Uterus (tissue), 4 donors: ENCODE data around the gene ADAM23. TPM values are rescaled to one million over a fixed set of nuclear protein-coding genes. Genes with fewer than 3 reads are reported as not detected.

ENCODE experiments used
- DNase-seq, 2 donors: peaks; one replicate each; pipeline ENCODE4 v3.0.0-alpha.2; 2019 to 2020
- H3K27ac ChIP-seq, 2 donors: fragments of 200-600 bp; sonication (generic); 1 replicate in 1 of 2; 2 replicates in 1 of 2; pipeline ENCODE4 v1.5.1; 2016 to 2018
- H3K27me3 ChIP-seq, 2 donors: fragments of 200-600 bp; sonication (generic); one replicate each; pipeline ENCODE4 v1.5.1; 2018 to 2019; ENCODE audit warnings: control low read depth in 1 of 2
- H3K36me3 ChIP-seq, 2 donors: fragments of 200-600 bp; sonication (generic); one replicate each; pipeline ENCODE4 v1.5.1; 2019; ENCODE audit warnings: control low read depth in 1 of 2
- H3K4me1 ChIP-seq, 2 donors: fragments of 200-600 bp; sonication (generic); one replicate each; pipeline ENCODE4 v1.5.1; 2018 to 2019; ENCODE audit warnings: control low read depth in 1 of 2
- H3K4me3 ChIP-seq, 2 donors: fragments of 200-600 bp; sonication (generic); 1 replicate in 1 of 2; 2 replicates in 1 of 2; pipeline ENCODE4 v1.5.1; 2018 to 2019; ENCODE audit warnings: mild to moderate bottlenecking in 1 of 2
- H3K9me3 ChIP-seq, 2 donors: fragments of 200-600 bp; sonication (generic); one replicate each; pipeline ENCODE4 v1.5.1; 2019; ENCODE audit warnings: control low read depth in 1 of 2
- POLR2A ChIP-seq, 2 donors: fragments of 450-650 bp; IDR thresholded peaks; one replicate each; pipeline ENCODE4 v1.6.1; 2016; ENCODE audit warnings: antibody characterized with exemption in 2 of 2, mild to moderate bottlenecking in 1 of 2, moderate library complexity in 1 of 2
- intact Hi-C: fragments of 100-400 bp; cut with DNase I; formaldehyde crosslinking; loops from one replicate; pipeline ENCODE4 v1.15.1; 2023; ENCODE audit warnings: low total_unique reads
- total RNA-seq, 4 donors: library from RNA; depleted of rRNA in 3 of 4; stranded (reverse); fragments of >200 nt in 3 of 4; gene quantifications; one replicate each; pipeline versions ENCODE4 v1.1.0 to v1.2.4, GENCODE V29; 2014 to 2023
- TF ChIP-seq, protein P1 (sequence below), 4 experiments: fragments of 200-600 bp in 2 of 4; fragments of 450-650 bp in 2 of 4; sonication (generic) in 2 of 4; IDR thresholded peaks; one replicate each; pipeline ENCODE4 v1.5.1; 2016 to 2019; ENCODE audit warnings: antibody characterized with exemption in 4 of 4, mild to moderate bottlenecking in 2 of 4, moderate library complexity in 1 of 4
- donor health status: DM: yes; HTN: yes; CAD: no.

Gene ADAM23
- total RNA-seq, 4 donors from 2014 or later, result 0.59 to 11.9 (median 2.4) TPM

DNA sequence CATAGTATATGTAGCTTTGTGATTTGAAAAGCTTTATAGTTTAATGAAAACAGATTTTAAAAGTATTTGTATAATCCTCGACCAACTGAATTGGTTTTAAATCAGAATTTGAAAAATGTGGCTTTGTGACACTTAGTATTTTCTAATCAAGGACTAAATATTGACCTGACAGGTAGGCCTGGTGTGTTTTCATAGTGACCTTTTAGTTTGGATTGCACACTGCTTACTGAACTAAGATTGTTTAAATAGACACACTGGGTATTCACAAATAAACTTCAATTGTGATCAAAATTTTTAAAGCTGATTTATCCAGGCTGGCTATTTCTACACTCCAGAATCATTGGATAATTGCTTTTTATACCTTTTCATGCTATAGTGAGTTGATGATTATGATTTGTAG, 167.1 kb downstream of the ADAM23 start:
- no peak overlapping the region for H3K27ac ChIP-seq
- intact Hi-C loops, result no loop called here

DNA sequence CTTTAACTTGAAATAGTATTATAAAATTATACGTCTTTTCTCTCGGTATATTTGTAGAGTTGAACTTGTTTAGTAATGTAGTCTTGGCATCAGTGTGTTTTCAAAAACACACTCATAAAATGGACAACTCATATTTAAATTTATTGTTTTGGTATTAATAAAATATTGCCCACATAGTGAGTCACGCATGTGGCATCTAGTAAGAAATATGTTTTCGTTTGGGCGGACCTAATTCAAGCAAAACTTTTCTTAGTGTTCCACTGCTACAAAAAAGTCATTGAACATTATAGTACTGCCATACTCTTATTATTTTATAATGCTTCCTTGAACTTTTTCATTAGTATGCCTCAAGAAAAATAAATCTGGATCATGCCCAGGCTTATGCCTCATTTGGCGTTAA, 167.9 kb downstream of the ADAM23 start:
- no peak for DNase-seq
- intact Hi-C loops, result no loop called here
- H3K4me3 ChIP-seq, result no peak overlapping the region
- no peaks in the 10 kb centered on the region for H3K27me3 ChIP-seq
- no peak overlapping the region for H3K27ac ChIP-seq
- no peak for TF ChIP-seq POLR2A (IDR thresholded peaks at IDR 0.05)
- TF ChIP-seq, protein P1, sequence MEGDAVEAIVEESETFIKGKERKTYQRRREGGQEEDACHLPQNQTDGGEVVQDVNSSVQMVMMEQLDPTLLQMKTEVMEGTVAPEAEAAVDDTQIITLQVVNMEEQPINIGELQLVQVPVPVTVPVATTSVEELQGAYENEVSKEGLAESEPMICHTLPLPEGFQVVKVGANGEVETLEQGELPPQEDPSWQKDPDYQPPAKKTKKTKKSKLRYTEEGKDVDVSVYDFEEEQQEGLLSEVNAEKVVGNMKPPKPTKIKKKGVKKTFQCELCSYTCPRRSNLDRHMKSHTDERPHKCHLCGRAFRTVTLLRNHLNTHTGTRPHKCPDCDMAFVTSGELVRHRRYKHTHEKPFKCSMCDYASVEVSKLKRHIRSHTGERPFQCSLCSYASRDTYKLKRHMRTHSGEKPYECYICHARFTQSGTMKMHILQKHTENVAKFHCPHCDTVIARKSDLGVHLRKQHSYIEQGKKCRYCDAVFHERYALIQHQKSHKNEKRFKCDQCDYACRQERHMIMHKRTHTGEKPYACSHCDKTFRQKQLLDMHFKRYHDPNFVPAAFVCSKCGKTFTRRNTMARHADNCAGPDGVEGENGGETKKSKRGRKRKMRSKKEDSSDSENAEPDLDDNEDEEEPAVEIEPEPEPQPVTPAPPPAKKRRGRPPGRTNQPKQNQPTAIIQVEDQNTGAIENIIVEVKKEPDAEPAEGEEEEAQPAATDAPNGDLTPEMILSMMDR (IDR thresholded peaks at IDR 0.05), result no peak
- no peaks in the 10 kb centered on the region for H3K9me3 ChIP-seq
- H3K36me3 ChIP-seq, result no peaks in the 10 kb centered on the region
- H3K4me1 ChIP-seq, result no peaks in the 10 kb centered on the region

More for the DNA sequence above, 167.1 kb downstream of the ADAM23 start:
- Histone ChIP-seq H3K36me3 (no peaks in the 10 kb centered on the region), H3K27me3 (no peaks in the 10 kb centered on the region), H3K4me3 (no peak overlapping the region), H3K9me3 (no peaks in the 10 kb centered on the region), H3K4me1 (no peaks in the 10 kb centered on the region)
- TF ChIP-seq, protein P1 (IDR thresholded peaks at IDR 0.05), result no peak
- TF ChIP-seq POLR2A (IDR thresholded peaks at IDR 0.05), result no peak
- DNase-seq, result no peak

DNA sequence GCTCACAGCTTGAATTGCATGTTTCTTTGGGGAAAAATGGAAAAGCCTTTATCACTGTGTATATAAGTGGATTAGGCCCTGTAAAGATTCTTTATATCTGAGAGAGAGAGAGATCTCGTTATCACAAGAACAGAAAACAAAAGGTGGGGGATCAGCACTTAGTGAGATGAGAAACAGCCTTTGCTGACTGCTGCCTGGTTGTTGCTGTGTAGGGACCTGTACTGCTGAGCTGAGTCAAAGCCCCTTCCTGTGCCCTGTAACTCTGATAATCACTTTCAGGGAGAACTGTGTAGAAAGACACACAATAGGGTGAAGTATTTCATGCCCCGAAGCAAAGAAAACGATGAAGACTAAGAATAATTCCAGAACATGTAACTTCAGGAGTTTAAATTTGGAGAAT, 168.4 kb downstream of the ADAM23 start:
- no peak for DNase-seq
- Histone ChIP-seq H3K27ac (no peak overlapping the region), H3K9me3 (no peaks in the 10 kb centered on the region), H3K27me3 (no peaks in the 10 kb centered on the region), H3K36me3 (no peaks in the 10 kb centered on the region), H3K4me1 (no peaks in the 10 kb centered on the region), H3K4me3 (no peak overlapping the region)
- TF ChIP-seq POLR2A (IDR thresholded peaks at IDR 0.05), result no peak
- TF ChIP-seq, protein P1 (IDR thresholded peaks at IDR 0.05), result no peak
- intact Hi-C loops, result no loop called here

DNA sequence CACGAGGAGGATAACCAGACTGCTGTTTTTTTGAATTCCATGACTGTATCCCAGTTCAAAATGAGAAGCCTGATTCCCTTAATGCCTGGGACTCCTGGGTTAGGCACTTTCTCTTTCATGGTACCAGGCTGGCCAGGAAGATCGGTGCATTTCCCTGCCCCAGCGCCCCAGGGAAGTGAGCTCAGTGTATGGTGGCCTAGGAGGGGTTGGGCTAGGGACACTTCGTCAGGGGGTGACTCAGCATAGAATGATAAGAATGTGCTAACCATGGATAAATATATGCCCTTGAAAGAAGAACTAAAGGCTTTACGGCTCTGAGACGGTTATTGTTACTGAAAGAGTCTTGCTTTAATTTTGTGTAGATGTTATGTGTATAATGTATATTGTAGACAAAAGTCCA, 171.5 kb downstream of the ADAM23 start:
- no peaks in the 10 kb centered on the region for H3K9me3 ChIP-seq
- TF ChIP-seq, protein P1 (IDR thresholded peaks at IDR 0.05), result no peak
- no peak for TF ChIP-seq POLR2A (IDR thresholded peaks at IDR 0.05)
- DNase-seq, result no peak
- no peak overlapping the region for H3K27ac ChIP-seq
- intact Hi-C loops, result no loop called here
- no peaks in the 10 kb centered on the region for H3K36me3 ChIP-seq
- H3K27me3 ChIP-seq, result no peaks in the 10 kb centered on the region
- no peaks in the 10 kb centered on the region for H3K4me1 ChIP-seq
- H3K4me3 ChIP-seq, result no peak overlapping the region

DNA sequence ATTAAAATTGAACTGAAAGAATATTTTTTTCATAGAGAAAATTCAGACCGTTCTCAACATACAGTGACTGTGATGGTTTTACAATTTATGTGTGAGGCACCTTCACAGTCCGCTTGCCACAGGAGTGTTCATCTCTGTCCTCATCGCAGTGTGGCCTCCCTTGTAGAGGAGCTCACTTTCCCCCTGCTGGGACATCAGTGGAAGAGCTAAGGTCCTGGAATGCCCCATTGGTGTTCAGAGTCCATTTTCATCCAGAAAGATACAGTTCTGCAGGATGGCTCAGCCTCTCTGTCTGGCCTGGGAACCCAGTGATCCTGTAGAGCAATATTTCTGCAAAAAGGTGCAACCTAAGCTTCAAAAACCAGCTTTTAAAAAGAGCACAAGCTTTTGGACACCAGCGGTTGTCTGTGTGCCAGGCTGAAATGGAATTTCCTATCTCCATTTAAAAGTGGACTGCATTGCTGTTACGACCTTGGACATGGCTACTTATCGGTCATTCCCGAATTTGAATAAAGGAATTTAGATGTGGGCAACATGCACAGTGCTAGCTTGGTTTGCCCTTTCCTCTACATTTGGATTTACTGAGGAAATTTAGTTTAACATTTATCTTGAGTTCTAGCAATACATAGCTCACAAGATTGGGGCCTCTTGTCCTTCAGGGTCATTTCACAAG, 172.2 kb downstream of the ADAM23 start:
- Histone ChIP-seq H3K27me3 (no peaks in the 10 kb centered on the region), H3K4me1 (no peaks in the 10 kb centered on the region), H3K36me3 (no peaks in the 10 kb centered on the region), H3K27ac (no peak overlapping the region), H3K4me3 (no peak overlapping the region), H3K9me3 (no peaks in the 10 kb centered on the region)
- TF ChIP-seq POLR2A (IDR thresholded peaks at IDR 0.05), result no peak
- intact Hi-C loops, result no loop called here
- DNase-seq, result no peak

DNA sequence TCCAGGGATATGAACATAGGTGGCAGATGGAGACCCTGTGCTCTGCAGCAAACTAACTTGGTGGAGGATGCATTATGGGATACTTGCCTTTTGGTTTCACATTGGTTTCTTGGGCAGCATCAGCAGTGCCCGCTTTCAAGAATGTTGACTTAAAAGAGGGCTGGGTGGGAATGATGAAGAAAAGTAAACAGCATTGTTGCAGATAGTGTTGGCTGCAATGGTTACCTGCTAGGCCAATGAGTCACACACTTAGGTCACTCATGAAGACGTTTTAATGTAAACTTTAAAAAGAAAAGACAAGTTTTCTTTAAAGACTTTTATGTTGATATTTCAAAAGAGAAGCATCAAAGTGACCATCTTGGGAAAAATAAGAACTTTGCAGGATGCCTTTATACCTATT, 172.8 kb downstream of the ADAM23 start:
- Histone ChIP-seq H3K4me1 (no peaks in the 10 kb centered on the region), H3K36me3 (no peaks in the 10 kb centered on the region), H3K9me3 (no peaks in the 10 kb centered on the region), H3K27me3 (no peaks in the 10 kb centered on the region), H3K4me3 (no peak overlapping the region), H3K27ac (no peak overlapping the region)
- DNase-seq, result no peak
- TF ChIP-seq, protein P1 (IDR thresholded peaks at IDR 0.05), result no peak
- no peak for TF ChIP-seq POLR2A (IDR thresholded peaks at IDR 0.05)
- intact Hi-C loops, result no loop called here
